HG02884 (cell line): Measurements from ENCODE around the gene SLCO4A1.

Source experiments
- ATAC-seq: cut with Tn5 transposase; IDR thresholded peaks from one replicate; pipeline ENCODE4 v1.9.1; 2021; ENCODE audit warnings: mild to moderate bottlenecking, moderate library complexity; ENCODE audit not compliant: unreplicated experiment

SLCO4A1 gene, protein sequence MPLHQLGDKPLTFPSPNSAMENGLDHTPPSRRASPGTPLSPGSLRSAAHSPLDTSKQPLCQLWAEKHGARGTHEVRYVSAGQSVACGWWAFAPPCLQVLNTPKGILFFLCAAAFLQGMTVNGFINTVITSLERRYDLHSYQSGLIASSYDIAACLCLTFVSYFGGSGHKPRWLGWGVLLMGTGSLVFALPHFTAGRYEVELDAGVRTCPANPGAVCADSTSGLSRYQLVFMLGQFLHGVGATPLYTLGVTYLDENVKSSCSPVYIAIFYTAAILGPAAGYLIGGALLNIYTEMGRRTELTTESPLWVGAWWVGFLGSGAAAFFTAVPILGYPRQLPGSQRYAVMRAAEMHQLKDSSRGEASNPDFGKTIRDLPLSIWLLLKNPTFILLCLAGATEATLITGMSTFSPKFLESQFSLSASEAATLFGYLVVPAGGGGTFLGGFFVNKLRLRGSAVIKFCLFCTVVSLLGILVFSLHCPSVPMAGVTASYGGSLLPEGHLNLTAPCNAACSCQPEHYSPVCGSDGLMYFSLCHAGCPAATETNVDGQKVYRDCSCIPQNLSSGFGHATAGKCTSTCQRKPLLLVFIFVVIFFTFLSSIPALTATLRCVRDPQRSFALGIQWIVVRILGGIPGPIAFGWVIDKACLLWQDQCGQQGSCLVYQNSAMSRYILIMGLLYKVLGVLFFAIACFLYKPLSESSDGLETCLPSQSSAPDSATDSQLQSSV

DNA sequence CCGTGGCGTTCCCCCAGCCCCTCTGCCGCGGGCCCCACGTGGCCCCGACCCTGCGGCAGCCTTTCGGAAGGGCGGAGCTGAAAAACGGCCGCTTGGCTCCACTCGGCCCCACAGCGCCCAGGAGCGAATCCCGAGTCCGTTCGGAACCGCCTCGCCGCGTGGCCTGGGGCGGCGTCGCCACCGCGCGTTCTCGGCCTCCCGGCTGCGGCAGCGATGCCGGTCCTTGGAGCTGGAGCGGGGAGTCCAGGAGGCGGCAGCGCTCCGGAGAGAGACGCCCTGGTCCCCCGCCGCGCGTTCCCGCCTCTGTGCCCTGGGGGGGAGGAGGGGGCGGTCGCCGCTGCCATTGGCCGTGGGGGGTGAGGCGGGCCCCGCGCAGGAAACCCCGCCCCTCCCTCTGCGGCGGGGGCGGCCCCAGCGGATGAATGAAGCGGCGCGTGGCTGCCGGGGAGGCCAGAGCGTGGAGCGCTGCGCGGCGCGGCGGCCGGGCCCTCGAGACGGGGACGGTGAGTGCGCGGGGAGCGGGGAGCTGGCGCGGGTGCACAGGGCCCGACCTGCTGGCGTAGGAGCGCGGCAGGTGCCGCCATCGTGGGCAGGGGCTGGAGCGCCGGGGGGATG is at the start of gene SLCO4A1:
Gene SLCO4A1, plus strand, starts transcription at position 453 of the 615 bp plus-strand sequence. CDS start 13,952 bp downstream, outside the sequence.
- ATAC-seq, result peak; percentile 60

DNA sequence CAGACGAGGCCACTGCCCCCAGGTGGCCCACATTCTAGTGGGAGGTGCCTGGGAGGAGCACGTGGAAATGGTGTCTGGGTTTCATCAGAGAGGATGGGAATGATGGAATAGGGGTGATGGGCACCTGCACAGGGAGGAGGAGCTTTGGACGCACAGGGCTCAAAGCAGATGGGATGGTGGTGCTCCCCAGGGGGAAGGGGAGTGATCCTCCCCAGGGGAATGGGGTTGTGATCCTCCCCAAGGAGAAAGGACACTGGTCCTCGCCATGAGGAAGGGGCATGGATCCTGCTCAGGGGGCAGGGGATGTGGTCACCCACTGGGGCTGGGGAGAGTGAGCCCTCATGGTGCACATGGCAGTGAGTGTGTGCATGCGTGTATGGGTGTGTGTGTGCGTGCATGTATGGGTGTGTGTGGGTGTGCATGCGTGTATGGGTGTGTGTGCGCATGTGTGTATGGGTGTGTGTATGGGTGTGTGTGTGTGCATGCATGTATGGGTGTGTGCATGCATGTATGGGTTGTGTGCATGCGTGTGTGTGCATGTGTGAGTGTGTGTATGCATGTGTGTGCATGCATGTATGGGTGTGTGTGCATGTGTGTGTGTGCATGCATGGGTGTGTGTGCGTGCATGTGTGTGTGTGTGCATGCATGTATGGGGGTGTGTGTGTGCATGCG is 49.7 kb upstream of the SLCO4A1 start:
- ATAC-seq, result no peak

DNA sequence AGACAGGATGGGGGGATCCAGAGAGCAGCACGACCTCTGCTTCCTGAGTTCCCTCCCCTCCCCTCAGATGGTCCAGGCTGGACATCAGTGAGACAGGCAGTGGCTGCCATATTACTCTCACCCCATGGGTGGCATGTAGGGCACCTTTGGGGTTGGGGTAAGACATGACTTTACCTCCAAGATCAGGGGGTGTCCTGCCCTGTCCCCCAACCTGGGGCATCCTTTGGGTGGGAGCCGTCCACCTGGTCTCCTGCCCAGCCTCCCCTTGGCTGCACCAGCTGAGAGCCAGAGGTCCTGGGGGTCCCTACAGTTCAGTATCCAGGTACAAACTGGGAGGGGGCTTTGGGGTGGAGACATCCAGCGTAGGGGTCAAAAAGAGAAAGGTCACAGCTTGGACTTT is 48.7 kb upstream of the SLCO4A1 start:
- ATAC-seq, result no peak

DNA sequence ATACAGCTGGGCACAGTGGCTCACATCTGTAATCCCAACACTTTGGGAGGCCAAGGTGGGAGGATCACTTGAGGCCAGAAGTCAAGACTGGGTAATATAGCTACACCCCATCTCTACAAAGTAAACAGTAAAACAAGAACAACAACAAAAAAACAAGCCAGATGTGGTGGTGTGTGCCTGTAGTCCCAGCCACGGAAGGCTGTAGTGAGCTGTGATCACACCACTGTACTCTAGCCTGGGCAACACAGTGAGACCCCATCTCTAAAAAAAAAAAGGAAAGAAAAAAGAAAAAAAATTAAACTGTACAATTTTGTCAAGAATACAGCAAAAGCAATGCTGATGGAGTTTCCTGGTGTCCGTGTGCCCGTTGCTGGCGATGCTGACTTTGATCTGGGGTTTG is 47.2 kb upstream of the SLCO4A1 start:
- ATAC-seq, result no peak

DNA sequence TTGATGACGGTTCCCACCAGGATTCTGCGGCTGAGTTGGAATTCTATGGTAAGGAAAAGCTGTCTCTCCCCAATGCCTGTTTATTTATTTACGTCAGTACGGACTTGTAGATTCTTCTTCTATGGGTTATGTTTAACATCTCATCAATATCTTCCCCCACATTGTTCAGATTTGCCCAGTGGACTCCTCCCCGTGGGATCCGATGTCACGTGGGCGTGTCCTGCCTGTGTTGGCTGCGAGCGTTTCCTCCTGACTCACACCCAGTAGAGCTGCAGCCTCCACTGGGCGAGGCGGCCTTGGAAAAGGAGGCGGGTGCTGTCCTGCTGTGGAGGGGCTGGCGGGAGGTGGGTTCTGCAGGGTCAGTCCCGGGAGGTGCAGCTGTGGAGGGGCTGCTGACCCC is 46.8 kb upstream of the SLCO4A1 start:
- ATAC-seq, result no peak

DNA sequence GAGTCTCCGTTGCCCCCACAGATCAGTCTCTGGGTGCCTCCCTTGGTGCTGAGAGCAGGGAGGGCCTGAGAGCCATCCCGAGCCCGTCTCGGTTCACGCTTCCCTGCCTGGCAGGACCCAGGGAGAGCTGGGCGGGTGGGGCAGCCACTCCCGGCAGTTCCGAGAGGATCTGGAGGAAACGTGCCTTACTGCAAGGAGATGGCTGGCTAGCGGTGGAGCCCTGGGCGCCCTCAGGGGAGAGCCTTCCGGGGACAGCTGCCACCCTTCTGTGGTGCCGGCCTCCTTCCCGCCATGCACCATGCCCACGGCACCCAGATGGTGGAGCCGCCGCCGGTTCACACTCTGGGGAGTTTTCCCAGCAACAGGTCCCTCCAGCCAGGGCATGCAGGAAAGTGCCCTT is 45.8 kb upstream of the SLCO4A1 start:
- ATAC-seq, result no peak

DNA sequence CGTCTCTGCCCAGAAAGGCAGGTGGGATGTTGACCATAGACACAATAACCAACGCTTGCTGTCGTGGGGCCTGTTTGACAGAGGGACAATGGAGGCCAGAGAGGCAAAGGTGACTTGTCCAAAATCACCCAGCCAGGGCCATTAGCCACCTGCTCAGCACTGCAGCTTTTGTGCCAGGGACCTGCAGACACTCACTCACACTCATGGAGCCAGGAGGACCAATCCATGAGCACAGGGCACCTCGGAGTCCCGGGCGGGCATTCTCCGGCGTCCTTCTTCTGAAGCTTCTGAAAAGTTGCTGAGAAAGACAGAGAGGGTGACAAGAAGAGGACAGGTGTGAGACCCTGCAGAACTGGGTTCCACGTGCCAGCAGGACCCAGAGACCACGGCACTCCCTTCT is 45.4 kb upstream of the SLCO4A1 start:
- ATAC-seq, result no peak

DNA sequence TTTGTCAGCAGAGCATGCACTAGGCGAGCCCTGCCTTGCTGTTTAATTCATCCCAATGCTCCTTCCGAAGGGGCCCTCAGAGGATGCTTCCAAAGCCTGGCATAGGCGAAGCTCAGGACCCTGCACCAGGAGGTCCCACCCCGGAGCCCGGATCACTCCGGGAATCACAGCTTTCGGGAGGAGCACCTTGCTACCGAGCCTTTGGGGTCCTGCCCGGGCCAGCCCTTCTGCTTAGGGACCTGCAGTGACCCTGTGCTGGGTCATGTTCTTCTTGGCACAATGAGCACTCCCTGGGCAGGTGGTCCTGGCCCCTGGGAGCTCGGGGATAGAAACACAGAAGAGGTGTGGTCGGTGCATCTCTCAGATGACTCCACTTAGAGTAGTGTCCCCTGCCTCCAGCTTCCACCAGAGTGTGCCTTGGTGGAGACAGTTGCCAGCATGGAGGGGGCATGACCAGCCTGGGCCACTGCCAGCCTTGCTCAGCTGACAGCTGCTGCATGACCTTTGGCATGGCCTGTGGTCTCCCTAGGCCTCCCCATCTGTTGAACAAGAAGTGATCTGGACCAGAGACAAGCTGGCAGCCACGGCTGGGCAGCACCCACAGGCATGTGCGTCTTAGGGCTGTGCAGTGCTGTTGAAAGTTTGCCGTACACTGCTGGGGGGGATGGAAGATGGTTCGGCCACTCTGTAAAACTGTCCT is 44.7 kb upstream of the SLCO4A1 start:
- ATAC-seq, result no peak

DNA sequence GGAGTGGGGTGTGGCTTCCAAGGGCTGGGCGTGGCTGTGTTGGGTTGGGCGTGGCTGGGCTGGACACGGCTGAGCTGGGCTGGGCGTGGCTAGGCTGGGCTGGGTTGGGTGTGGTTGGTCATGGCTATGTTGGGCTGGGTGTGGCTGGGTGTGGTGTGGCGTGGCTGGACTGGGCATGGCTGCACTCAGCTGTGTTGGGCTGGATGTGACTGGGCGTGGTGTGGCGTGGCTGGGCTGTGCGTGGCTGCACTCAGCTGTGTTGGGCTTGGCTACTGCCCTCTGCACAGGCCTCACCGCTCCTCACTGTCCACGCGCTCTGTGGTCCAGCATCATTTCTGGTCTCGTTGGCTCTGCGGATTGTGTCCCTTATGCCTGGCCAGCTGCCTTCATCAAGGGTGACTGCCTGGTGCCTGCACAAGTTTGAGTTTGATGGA is 43.5 kb upstream of the SLCO4A1 start:
- no peak for ATAC-seq

DNA sequence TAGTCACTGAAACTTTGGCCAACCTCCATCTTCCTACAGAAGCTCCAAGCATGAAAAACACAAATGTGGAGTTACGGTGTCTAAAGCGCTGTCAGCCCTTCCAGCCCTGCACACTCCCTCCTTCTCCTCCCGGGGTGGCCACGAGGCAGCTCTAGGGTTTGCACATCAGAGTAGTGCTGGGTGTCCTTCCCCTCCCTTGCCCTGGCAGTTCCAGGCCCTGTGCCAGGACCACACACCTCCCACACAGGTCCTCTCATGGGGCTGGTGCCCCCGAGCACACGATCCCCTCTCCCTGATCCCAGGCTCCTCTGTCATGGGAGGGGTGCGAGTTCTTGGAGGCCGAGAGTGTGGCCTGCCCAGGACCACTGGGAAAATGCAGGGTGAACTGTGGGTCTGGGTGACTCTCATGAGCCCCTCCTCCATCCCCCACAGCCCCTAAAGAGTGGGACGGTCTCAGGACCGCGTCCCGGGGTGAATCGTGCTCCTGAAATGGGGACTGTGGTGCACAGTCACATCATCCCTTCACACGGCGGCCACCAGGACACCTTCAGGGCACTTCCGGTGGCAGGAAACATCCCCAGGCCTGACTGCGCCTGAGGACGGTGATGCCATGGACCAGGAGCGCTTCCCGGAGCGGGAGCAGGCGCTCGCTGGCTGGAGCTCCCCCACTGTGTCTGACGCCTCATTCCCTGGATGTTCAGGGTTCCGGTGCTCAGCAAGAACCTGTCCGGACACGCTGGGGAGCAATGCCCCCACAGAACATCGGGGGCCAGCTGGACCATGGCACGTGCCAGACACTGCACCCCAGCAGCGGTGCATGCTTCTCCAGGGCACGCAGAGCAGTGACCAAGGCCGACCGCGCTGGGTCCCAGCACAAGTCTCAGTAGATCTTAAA is 42.8 kb upstream of the SLCO4A1 start:
- ATAC-seq, result no peak

DNA sequence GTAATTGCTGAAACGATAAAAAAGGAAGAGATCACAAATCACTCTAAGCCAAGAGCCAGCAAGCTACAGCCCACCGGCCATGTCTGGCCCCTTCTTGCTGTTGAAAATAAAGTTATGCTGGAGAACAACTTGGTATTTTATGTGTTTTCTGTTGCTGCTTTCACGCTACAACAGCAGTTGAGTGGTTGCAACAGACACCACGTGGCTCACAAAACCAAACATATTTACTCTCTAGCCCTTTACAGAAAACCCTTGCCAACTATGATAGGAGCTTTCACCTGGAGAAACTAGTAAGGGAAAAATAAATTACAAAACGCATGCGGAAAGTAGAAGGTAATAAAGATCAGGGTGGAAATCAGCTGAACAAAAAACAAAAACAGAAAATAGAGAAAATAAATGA is 41.1 kb upstream of the SLCO4A1 start:
- no peak for ATAC-seq

DNA sequence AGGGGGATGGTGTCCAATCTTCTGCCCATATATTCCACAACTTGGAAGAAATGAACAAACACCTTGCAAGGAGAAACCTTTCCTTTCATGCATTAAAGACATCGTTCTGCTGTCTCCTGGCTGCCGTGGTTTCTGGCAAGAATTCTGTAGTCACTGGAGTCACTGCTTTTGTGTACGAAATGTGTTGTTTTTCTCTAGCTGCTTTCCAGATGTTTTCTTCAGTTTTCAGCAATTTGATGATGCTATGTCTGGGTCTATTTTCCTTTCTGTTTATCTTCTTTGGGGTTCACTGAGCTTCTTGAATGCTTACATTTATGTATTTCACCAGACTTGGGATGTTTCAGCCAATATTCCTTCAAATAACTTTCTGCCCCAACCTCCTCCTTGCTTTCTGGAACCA is 40.6 kb upstream of the SLCO4A1 start:
- no peak for ATAC-seq

DNA sequence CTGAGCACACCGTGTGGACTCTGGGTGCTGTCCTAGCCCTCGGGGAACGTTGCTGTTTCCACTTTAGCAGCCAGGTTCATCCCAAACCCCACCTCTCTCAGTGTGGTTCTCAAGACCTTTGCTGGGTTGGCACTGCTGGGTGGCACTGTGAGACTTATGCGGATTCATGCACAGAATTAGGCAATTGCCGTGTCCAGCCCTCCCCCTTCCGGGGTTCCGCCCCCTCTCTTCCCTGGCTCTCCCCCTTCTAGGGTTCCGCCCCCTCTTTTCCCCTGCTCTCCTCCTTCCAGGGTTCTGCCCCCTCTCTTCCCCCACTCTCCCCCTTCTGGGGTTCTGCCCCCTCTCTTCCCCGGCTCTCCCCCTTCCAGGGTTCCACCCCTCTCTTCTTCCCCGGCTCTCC is 39.8 kb upstream of the SLCO4A1 start:
- no peak for ATAC-seq

DNA sequence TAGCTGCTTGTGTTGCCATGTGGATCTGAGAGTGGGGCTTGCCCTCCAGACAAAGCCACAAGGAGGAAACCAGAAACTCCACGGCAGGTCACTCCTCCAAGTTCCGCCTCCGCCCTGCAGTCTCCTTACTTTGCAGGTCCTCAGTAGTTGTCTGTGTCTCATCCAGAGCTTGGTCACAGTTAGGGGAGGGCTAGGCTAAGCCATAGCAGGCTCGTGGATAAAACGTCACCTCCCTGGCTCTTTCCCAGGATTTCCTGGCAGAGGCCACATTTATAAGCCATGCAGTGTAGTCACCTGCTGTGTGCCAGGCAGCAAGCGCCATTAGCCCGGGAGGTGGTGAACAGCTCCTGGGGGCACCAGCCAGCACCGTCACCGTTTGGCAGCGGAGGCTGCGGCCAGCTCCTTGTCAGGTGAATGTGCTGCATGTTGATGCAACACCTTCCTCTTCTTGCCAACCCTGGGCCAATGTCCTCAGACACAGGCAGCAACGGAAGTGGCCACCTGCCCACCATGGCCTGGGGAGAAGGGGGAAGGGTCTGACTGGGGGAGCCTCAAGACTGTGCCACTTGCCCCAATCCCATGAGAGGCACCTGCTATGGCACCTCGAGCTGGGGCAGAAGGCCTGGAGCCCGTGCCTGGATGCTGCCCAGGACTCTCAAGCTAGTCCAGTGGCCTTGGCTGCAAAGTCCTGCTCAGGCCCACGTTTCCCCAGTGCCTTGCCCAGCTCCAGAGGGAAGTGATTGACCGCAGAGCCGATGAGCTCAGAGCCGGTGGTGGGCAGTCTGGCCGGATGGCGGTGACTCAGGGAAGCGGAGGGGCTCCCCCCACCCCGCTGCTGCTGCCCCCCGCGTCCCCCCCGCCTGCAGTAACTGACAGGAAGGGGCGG is 39.0 kb upstream of the SLCO4A1 start:
- ATAC-seq, result no peak

DNA sequence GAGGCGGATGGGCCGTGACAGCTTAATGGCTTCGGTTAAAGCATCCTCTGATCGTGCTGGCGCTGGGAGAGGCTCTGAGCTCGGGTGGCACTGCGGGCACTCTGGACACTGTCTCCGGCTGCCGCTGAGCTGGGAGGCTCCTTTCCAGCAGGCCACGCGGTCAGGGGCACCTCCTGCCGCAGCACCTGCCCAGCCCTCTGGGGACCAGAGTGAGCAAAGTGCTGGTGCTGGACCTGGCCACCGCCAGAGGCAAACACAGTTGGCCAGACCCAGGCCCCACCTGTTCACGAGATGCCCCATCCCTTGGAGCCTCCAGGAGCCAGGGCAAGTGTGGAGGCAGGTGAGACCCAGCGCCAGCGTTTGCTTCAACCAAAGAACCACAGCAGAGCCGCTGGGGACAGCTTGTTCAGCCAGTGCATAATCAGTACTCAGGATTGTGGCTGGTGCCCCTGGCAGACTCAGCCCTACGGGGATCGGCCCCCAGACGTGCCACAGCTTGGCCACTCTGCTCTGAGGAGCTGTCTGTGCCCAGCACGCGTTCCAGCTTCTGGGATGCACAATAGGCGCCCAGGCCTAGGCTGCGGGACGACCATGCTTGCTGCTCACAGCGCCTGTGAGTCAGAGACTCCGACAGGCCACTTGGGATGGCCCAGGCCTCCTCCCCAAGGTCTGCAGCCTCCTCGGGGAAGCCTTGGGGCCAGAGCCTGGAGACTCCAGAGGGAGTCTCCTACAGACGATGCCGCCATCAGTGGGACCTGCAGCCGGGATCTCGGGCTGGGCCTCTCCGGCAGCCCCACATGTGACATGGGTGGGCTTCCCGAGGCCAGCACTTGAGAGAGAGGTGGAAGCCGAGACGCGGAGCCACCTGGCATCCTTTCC is 38.2 kb upstream of the SLCO4A1 start:
- no peak for ATAC-seq

DNA sequence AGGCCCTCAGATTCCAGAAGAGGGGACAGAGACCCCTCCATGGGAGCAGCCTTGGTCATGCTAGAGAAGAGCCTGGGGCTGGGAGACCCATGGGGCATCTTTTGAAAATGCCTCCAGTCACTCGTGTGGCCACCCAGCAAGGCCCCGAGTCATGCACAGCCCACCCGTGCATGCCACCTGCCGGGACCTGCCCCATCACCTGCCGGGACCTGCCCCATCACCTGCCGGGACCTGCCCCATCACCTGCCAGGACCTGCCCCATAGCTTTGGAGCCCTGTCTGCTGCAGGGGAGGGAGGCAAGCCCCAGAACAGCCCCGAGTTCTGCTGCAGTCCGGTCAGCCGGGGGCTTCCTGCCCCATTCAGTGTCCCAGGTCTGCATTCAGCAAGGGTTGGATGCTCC is 37.5 kb upstream of the SLCO4A1 start:
- no peak for ATAC-seq

DNA sequence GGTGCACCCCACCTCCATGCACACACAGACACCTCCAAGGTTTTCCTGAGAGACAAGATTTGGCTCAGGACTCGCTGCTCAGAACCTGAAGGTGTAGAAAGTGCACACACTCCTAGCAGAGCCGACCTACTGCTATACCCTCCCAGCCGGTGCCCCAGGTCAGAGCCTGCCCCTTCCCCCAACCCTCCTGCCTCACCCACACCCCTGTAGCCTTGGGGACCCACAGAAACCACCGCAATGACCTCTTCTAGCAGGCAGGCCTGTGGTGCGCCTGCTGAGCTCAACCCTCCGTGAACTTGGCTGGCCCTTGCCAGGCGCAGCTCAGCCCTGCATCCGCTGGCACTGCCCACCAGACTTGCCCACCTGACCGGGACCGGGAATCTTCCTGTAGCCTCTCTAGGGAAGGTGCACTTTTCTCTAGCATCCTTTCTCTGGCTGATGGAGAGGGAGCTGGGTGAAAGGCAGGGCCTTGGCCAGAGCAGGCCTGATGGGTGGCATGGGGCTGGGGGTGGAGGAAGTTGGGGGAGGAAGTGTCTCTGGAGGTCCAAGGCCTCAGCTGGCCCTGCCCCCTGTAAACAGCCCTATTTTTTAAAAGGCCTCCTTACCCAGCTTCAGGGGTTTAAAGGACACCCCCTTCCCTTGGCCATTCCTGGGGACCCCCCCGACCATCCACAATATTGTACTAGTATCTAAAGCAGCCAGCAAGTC is 36.9 kb upstream of the SLCO4A1 start:
- ATAC-seq, result no peak
